ENCODE measurements around the gene ENTHD1. TPM values are rescaled to one million over a fixed set of nuclear protein-coding genes. Genes with fewer than 3 reads are reported as not detected.
"Not testable (repeated sequence)": the region's sequence is repeated elsewhere in the genome, so short reads cannot be mapped to it uniquely, and the experiment has no call there.

The ENTHD1 gene
- total RNA-seq, 1 experiment from 2014 or later: not detected

DNA sequence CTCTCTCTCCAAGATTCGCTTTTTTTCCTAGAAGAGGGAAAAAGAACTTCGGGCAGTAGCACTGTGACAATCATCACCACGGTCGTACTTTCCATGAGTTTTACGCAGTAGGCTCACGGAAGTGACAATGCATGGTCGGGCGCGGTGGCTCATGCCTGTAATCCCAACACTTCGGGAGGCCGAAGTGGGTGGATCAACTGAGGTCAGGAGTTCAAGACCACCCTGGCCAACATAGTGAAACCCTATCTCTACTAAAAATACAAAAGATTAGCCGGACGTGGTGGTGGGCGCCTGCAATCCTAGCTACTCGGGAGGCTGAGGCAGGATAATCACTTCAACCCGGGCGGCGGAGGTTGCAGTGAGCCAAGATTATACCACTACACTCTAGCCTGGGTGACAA is 30.7 kb upstream of the ENTHD1 start:
- no peak for DNase-seq (ENCODE audit: low read depth)

DNA sequence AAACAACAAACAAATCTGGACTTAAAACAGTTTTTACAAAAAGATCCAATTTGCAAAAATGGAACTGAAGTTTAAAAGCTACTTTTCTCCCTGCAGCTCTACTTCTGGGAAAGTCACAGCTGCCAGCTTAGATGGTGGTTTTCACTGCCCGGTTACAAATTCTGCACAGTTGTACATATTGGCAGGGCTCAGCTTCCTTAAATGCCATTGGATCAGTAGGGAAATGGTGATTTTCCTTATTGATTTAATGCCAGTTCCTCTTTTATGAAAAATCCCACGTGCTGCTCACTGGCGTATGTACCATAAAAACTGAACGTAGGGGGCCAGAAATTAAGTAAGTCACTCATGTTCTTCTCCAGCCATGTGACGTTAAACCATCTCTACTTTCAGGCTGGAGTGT is 30.1 kb upstream of the ENTHD1 start:
- no peak for DNase-seq (ENCODE audit: low read depth)

DNA sequence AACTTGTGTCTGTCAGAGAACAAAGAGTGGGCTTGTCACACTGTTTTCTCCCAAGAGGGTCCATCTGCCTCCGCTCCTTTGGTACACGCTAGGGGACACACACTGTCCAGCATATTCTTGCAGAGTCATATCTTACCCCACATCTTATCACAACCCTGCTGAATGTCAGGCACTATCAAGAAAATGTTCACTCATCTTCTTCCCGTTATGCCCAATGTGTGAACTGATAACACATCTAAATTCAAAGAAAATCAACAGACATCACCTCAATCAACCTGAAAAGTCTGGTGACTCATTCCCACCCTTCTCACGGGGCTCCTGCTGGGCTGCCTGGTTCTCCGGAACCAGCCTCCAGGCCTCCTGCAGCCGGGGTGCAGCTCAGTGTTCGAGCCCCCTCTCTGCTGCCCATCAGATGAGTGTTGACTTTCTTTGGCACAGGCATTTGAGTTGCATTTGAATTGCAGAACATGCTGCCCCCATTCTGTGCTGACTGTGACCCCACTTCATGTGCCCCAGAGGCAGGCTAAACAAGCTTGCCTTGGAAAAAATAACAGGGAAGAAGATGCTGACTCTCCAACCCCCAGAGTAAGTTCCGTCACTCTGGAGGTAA is 26.7 kb upstream of the ENTHD1 start:
- no peak for DNase-seq (ENCODE audit: low read depth)

DNA sequence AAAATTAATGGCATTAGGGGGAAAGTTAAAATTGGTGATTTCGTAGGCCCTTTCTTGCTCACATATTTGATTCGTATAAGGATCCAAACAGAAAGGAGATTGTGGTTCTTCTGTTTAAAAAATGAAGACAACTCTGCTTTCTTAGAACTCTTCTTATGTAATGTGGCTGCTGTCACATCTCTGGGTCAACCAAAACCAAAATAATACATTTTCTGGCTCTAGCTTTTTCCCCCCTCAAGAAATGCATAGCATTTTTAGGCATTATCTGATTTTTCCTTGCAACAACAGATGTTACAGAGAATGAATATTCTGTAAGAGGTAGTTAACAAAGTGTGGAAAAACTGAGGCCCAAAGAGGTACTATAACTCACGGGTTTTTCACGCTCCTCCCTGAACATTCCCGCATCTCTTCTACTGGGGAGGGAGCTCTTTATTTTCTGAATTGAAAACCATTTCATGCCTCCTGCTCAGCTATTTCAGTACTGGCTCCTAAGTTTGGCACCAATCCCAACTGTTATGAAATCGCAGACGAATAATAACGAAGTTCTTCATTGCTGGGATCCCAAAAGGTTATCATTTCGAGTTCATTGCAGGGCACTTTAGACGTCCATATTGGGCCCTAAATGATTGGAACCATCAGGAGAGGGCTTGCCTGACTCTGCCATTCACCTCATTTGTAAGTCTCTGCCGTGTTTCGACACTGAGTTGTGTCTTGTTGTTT is 24.4 kb upstream of the ENTHD1 start:
- no peak for DNase-seq (ENCODE audit: low read depth)

DNA sequence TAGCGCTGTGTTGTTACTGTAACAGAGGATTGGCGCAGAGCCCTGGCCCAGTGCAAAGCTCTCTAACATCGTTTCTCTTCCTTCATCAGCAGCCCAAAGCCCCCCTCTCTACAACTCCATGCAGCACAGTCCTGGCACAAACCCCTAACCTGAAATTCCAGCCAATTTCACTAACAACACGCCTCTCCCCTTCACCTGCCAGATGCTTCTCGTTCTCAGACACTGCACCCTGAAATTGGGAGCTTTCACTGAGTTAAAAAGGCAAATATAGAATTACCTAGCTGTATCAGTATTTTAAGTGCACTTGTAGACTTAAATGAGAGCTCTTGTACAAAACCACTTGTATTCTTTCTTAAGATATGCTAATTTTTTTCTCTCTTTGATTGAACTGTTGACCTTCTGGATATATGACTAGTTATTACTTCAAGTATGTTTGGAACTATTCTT is 23.7 kb upstream of the ENTHD1 start:
- DNase-seq (ENCODE audit: low read depth): no peak

DNA sequence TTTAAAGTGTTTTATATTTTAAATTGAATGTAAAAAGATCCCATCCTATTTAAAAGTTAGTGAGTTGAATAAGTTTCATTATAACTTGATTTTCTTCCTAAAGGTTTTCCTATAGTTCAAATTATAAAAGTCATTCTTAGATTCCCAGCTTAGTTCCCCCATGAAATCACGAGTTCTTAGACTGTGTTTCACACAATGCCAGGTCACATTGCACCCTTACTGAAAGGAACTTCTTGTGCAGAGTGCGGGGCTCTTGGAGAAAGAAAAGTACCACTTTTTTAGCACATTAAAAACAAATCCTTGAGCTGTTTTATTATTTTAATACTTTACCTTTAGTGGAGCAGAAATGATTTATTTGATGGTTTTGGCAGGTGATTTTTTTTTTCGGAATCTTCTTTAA is 22.9 kb upstream of the ENTHD1 start:
- DNase-seq (ENCODE audit: low read depth): no peak

DNA sequence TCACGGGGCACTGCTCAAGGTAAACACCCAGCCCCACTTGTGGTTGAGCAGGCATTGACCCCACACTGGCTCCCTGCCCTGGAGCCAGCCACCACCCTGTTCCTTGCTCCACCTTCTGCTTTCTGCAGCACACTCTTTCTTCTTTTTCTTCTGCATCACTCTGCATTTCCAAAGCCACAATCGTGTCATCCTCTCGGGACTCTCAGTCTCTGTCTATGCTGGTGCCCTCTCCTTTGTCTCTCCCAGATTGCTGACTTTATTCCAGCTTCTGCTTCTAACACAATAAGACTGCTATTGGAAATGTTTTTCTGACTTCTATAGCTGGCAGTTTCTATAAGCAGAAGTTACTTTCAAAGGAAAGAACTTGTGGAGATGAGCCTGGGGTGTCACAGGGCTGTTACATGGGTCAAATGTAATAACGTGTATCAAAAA is 21.8 kb upstream of the ENTHD1 start:
- no peak for DNase-seq (ENCODE audit: low read depth)

DNA sequence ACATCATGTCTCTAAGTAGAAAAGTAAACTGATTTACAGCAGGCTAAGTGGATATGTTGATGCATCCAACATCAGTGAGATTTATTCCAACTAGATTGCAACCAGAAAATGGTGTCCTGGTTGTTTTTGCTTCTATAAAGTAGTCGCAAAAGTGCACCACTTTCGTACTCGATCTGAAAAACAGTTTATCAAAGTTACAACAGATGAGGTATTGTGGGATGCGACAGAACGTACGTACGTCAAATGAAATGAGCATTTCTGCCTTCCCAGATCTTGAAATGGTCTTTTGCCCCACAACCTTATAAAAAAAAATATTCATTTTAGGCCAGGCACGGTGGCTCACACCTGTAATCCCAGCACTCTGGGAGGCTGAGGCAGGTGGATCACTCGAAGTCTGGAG is 21.0 kb upstream of the ENTHD1 start:
- DNase-seq (ENCODE audit: low read depth): no peak

DNA sequence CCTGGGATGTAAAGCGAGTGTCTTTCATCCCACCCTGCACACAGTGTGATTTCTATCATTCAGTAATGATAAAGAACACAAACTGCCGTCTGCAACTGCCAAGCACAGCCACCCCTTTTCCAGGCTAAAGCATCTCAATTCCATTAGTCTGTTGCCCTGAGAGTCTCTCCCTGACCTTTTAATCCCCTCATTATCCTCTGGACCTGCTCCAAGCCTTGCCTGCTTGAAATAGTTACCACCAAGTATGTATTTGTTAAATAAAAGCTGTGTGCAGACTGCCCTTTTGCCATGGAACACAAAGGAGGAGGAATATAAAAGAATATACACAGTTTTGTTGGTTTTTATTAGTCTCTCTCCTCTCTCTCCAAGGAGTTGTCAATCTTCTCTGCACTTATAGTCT is 20.3 kb upstream of the ENTHD1 start:
- DNase-seq (ENCODE audit: low read depth): no peak

DNA sequence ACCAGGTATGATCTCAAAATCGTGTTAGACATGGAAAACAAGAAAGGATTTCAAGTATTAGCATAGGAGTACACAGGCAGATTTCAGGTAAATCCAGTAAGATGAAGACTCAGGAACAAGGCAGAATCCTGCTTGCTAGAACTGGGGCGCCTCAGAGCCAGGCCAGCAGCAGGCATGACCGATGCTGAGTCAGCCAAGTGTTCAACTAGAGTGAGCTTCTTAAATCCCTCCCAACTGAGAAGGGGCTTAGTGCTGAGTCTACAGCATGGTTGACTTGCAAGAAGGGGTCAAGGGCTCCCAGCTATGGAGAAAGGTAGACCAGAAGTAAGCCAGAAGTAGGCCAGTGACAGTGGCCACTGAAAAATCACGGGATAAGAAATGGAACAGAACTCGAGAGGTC is 19.8 kb upstream of the ENTHD1 start:
- DNase-seq (ENCODE audit: low read depth): no peak

DNA sequence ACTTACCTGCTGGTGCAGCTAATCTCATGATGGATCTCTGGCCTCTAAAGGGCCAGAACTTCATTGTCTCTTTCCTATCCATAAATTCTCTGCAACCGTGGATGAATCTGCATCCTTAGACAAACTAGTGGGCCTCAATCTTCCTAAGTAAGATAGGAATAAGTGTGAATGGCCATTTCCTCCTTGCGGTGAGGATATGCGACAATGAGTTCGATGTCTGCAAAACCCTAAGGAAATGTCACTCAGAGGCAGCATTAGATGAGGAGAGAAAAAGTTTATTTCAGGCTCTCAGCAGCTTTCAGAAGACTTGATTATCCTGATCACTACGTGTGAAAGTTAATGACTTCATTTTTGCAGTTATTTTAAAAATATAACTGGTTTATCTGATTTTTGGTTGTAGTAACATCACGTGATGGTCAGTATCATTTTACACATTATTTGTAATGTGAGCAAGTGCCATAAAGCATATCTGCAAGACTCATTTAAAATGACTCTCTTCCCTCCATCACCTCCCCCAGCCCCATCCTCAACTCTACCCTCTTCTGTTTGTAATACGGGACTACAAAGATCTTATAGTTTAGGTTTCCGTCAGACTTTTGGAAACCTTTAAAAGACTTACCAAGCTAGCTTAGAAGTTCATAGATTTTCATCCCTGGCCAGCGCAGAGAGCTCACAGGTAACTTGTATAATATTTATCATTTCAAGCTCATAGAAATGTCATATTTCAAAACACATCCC is 17.5 kb upstream of the ENTHD1 start:
- no peak for DNase-seq (ENCODE audit: low read depth)

DNA sequence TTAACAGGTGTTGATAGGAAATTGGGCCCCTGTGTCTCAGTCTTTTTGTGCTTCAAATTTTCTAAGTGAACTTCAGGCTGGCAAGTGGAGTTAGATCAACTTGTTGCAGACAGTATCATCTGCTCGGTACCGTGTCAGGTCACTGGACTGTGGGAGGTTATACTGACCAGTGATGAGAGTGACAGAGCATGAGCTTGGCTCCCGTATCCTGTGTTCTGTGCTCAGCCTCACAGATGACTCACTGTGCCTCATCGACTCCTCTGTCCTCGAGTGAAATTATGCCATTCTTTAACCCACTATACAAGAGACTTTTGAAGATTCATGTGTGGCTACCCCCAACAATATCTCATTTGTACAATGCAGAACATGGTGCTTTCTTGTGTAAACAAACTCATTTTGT is 15.2 kb upstream of the ENTHD1 start:
- peak; percentile 30 for DNase-seq (ENCODE audit: low read depth)

DNA sequence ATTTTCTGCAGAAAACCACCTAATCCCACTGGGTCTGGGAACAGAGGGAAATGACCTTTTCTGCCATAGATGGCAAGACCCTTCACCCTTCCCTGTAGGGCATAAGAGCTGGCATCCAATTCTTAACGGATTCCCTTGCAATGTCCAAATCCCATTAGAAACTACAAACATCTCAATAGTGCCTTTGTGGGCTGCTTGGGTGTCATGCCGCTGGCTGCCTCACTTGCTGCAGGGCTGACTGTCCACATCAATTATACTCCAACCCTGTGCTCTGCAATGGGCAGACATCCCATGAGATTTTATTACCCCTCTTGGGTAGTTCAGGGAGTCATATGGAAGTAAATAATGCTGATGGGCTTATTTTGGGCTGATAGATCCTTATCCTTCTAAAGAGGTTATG is 14.6 kb upstream of the ENTHD1 start:
- DNase-seq (ENCODE audit: low read depth): no peak

DNA sequence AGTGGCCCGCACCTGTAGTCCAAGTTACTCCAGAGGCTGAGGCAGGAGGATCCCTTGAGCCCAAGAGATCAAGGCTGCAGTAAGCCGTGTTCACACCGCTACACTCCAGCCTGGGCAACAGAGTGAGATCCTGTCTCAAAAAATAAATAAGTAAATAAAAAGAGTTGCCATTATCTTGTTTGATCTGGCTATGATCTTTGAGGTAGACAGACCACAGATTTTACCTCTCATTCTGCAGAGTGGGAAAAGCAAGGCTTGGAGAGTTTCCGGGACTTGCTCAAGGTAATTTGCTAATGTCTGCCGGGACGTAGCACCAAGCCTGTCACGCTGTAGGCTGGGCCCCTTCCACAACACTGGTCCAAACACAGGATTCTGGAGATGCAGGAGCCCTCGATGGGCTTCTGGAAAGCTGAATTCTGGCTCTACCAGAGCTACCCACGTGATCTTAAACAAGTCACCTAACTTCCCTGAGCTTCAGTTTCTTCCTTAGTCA is 14.1 kb upstream of the ENTHD1 start:
- no peak for DNase-seq (ENCODE audit: low read depth)

DNA sequence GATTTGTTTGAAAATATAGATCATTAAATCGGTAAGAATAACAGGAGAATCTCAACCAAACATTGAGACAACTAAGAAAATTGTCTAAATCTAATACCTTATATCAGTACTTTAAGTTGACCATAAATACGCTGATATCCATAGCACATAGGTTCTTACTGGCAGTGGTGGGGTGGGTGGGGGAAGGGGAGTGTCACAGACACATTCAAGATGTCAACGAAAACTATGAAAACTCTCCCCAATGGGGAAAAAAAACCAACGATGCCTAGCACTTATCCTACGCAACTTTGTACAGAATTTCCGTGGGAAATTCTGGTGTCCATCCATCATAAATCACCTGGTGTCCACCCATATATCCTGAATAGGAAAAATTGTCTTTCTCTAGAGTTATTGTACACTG is 13.5 kb upstream of the ENTHD1 start:
- no peak for DNase-seq (ENCODE audit: low read depth)

DNA sequence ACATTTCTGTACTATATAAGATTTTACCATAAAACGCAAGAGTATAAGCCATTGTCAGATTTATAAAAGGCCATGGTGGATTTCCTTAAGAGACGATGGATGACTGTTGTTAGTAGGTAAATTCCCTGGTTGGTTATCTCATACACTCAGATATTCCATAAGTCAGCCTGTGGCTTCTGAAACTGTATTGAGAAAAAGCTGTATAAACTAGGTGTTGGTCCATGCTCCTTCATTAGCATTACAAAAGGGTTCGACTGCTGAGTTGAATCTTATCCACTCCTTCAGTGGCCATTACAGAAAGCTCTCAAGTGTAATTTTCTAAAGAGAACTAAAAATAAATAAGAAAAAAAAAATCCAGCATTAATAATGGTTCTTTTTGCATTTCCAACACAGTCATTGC is 12.6 kb upstream of the ENTHD1 start:
- DNase-seq (ENCODE audit: low read depth): no peak

DNA sequence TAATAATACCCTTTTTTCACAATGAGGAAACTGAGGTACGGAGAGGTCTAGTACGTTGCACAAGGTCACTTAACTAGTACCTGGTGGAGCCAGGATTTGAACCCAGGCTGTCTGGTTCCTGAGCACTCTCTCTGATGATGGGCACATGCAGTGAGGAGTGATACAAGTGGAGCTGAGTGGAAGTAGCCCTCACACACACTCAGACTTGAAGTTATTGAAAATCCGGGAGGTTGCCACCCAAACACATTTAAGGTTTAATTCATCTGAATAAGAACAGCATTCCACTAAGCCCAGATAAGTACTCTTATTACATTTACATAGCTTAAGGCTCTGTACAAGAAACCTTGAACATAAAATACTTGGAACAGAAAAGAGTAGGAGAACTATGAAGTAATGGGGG is 12.1 kb upstream of the ENTHD1 start:
- DNase-seq (ENCODE audit: low read depth): no peak

DNA sequence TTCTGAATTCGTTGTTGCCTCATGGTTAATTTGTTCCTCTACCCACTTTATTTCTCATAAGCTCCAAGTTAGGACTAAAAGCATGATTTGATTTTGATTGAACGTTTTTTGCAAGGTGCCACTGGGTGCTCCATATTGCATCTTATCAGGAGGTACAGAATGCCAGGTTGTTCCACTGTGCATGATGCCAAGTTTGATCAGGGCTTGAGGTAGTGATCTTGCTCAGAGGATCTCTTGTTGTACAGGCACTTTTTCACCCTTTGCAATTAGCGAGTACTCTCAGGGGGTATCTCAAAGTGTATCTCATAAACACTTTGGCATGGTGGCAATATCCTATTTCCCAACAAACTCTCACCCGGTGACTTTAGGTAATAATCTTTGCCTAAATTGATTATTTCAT is 11.3 kb upstream of the ENTHD1 start:
- DNase-seq (ENCODE audit: low read depth): no peak

DNA sequence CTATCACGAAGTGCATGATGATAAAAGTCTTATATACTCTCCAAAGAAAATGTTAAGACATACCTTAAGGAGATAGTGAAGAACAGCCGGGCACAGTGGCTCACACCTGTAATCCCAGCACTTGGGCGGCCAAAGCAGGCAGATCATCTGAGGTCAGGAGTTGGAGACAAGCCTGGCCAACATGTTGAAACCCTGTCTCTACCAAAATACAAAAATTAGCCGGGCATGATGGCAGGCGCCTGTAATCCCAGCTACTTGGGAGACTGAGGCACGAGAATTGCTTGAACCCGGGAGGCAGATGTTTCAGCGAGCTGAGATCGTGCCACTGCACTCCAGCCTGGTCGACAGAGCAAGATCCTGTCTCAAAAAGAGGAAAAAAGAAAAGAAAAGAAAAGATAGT is 10.5 kb upstream of the ENTHD1 start:
- not testable (repeated sequence) for DNase-seq (ENCODE audit: low read depth)

DNA sequence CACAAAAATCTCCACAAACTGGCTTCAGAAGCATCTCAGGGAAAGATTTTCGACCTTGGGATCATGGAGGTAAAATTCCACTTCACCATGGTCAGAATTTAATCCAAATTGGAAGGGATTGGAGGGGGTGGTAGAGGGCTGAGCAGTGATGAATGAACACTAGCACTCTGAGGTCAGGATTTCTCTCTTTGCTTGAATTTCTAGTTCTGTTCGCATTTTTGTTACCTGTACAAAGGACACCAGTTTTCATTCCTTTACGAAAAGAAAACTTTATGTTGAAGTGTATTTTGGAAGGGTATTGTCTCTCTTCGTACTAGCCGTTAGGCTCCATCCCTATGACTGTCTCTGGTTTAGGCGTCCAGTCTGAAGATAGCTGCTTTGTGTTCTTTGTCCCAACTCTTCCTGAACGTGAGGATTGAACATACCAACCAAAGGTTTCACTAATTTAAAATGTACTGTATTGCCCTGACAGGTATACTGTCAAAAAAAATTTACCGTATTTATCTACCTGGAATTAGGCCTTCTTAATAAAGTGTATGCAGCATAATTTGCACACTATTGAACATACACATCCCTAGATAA is 8.1 kb upstream of the ENTHD1 start:
- DNase-seq (ENCODE audit: low read depth): no peak

DNA sequence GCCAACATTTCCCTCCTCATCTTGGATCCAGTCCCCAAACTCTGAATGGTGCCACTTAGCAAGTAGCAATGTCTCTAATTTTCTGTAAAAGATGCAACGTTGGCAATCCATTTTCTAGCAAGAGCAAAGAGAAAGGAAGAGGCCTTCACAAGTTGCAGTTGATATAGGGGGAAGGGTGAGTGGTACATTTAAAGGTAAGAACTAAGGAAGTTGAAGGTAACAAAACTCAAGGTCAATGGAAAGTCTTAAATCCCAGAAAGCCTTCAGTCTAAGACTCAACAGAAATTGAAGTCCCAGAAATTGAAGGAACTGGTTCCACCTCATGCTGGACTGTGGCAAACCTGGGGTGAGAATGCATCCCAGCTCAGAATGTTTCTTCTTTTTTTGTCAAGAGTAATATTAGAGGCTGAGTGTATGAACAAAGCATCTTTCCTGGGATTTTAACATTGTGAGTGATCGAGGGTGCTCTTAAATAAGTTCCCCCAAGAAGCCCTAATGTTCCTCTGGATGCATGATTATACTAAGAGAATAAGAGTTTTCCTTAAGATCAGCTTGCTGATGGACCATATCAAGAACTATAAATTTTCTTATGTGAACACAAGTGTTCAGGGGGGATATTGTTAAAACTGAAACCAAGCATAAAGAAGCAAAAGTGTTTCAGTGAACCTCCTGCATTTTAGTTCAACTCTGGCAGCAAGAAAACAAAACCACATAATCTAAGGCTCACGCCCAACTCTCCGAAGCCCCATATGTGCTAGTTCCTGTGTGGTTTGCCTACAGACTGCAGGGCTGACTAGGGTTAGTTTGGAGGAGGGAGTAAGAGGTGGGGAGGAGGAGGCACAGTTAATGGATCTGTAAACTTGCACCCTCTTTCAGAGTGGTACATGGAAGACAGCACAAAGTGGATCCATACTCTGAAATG is 7.0 kb upstream of the ENTHD1 start, which contains the start of gene GRAP2:
GRAP2 (plus strand) TSS at position 779 of the 922 bp plus-strand sequence. CDS start 46,023 bp downstream, outside the sequence.
- DNase-seq (ENCODE audit: low read depth): no peak

Data from Daoy (cell line).